GM21447 (cell line): ENCODE measurements around the gene MSH6.

ENCODE experiments used
- ATAC-seq: cut with Tn5 transposase; IDR thresholded peaks from one replicate; pipeline ENCODE4 v1.9.1; 2021; ENCODE audit not compliant: unreplicated experiment

MSH6 gene

DNA sequence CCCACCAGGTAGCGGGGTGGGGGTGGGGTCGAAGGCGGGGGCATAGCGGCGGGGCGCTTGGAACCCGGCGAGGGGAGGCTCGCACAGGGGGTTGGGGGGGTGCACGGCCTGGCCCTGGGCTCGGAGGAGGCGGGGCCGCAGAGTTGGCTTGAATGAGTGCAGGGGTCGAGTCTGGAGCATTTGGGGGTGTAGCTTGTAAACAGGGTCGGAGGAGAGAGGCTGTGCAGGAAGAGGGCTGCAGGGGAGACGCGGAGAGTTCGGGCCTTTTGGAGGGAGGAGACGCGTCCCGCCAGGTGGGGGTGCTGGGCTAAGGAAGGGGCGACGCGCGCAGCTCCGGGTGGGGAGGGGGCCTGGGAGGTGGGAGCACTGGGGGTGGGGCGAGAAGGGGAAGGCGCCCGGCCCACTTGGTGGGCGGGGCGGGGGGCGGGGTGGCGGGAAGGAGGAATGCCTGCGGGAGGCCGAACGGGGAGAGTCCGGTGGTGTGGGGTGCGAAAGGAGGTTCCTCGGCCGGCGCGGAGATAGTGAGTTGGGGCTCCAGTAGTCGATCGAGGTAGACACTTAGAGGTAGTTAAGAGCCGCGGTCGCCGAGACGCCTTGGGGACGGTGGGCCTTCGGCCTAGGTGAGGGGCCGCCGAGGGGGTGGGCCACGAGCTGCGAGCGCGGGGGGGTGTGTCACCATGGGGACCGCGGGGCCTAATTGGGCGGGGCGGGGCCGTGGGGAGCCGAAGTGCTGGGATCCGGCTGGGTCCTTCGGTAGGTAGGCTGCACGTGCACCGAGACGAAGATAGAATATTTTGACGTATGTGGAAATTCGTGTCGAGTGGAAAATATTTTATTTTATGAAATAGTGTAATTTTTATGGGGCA, 774 bp downstream of the MSH6 start:
- ATAC-seq = peak; percentile 32

DNA sequence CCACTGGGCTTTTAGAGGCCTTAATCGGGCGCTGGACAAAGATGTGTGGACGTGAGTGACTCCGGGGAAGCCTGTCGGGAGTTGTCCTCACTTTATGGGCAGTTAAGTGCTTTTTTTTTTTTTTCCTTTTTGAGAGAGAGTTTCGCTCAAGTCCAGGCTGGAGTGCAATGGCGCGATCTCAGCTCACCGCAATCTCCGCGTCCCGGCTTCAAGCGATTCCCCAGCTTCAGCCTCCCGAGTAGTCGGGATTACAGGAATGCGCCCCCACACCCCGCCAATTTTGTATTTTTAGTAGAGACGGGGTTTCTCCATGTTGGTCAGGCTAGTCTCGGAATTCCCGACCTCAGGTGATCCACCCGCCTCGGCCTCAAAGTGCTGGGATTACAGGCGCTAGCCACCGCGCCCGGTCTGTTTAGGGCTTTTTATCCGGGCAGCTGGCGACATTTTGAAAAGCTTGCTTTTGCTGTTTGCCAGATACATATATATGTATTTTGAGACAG, 1.5 kb downstream of the MSH6 start:
- no peak for ATAC-seq

DNA sequence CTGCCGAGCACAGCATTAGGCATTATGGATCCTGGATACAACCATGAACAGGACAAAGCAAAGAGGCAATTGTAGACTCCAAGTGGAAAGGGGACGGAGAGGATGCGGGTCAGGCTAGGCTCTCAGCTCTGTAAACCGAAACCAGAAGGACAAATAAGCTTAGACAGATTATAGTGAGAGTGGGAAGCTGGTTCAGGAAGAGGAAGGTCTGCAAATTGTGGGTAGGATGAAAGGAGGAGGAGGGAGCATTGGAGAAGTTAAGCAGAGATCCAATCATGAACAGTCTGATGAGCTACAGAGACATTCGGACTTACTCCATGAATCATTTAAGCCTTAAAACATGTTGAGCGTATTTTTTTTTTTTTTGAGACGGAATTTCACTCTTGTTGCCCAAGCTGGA, 3.0 kb downstream of the MSH6 start:
- no peak for ATAC-seq

DNA sequence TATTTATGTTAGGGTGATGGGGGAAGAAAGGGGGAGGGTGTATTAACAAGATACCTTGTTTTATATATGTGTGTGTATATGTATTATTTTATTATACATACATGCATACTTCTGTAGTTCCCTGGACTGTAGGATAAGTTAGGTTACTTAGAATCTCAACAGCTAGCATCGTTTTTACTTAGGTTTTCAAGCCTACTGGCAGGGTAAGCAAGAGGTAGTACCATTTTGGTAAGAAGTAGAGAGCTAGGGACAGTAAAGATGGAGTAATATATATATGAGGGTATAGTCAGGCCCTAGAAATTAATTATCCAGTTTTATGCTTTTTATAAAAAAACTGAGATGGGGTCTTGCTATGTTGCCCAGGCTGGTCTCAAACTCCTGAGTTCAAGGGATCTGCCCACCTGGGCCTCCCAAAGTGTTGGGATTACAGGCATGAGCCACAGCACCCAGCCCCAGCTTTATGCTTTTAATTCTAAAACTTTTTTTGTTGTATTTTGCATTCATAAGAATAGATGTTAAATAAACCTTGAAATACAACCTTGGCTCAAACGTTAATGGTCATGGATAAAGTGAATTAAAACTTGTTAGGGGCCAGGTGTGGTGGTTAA, 13.2 kb downstream of the MSH6 start:
- ATAC-seq = no peak

DNA sequence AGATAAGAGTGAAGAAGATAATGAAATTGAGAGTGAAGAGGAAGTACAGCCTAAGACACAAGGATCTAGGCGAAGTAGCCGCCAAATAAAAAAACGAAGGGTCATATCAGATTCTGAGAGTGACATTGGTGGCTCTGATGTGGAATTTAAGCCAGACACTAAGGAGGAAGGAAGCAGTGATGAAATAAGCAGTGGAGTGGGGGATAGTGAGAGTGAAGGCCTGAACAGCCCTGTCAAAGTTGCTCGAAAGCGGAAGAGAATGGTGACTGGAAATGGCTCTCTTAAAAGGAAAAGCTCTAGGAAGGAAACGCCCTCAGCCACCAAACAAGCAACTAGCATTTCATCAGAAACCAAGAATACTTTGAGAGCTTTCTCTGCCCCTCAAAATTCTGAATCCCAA, 15.7 kb downstream of the MSH6 start:
- ATAC-seq = no peak

DNA sequence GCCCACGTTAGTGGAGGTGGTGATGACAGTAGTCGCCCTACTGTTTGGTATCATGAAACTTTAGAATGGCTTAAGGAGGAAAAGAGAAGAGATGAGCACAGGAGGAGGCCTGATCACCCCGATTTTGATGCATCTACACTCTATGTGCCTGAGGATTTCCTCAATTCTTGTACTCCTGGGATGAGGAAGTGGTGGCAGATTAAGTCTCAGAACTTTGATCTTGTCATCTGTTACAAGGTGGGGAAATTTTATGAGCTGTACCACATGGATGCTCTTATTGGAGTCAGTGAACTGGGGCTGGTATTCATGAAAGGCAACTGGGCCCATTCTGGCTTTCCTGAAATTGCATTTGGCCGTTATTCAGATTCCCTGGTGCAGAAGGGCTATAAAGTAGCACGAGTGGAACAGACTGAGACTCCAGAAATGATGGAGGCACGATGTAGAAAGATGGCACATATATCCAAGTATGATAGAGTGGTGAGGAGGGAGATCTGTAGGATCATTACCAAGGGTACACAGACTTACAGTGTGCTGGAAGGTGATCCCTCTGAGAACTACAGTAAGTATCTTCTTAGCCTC, 16.2 kb downstream of the MSH6 start:
- no peak for ATAC-seq

DNA sequence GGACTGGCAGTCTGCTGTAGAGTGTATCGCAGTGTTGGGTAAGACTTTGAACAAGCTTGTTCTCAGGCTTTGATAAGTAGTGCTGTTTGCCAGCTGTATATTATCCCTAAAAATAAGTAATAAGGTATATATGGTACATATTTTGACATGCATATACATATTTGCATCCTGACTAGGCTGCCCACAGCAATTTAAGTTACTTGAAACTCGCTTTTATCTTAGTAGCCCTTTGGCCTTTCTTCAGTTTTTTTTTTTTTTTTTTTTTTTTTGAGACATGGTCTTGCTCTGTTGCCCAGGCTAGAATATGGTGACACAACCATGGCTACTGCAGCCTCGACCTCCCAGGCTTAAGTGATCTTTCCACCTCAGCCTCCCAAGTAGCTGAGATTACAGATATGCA, 18.2 kb downstream of the MSH6 start:
- no peak for ATAC-seq

DNA sequence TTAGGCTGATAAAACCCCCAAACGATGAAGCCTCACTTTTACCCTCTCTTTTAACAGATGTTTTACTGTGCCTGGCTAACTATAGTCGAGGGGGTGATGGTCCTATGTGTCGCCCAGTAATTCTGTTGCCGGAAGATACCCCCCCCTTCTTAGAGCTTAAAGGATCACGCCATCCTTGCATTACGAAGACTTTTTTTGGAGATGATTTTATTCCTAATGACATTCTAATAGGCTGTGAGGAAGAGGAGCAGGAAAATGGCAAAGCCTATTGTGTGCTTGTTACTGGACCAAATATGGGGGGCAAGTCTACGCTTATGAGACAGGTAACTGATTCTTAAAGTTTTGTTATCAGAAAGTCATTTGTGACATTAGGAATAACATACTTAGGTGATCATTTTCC, 20.4 kb downstream of the MSH6 start:
- ATAC-seq = no peak

DNA sequence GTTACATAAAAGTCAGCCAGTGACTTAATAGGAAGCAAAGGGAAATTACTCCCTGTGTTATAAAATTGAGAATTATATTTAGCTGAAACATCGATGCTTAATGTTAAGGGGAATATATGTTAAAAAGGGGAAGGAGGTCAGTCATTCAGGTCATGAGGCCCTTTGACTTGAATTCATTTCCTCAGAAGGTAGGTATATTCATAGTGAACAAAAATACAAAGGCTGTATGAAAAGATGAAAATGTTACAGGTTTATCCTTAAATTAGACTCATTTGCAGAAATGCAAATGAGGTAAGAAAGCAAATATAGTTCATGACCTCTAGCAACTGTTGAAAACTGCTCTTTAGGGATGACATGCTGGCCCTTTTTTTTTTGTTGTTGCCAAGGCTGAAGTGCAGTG, 20.8 kb downstream of the MSH6 start:
- no peak for ATAC-seq

DNA sequence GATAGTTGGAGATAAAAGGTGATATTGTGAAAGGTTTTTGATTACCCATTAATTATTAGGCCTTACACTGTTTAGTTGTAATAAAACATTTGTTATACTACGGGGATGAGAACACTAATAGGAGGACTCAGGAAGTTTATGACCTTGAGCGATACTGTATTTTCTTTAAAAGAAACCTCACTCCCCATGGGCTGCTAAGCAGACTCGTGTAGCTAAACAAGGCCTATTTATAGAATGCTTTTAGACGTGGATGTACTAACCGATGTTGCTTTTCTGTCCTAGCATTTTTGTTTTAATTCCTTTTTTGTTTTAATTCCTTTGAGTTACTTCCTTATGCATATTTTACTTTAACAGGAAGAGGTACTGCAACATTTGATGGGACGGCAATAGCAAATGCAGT, 22.9 kb downstream of the MSH6 start:
- ATAC-seq = no peak

DNA sequence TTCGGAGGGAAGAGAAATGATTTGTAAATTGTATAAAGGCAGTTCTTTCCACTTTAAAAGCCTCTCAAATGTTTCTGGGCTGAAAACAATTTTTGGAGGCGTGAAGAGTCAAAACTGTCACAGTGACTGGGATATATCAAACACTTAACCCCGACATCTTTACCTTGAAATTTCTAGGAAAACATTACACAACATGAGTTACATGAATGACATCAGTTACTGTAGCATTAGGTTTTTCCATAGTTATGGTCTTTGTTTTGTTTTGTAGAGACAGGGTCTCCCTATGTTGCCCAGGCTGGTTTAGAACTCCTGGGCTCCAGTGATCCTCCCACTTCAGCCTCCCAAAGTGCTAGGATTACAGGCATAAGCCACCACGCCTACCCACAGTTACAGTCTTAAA, 25.7 kb downstream of the MSH6 start:
- ATAC-seq = no peak

DNA sequence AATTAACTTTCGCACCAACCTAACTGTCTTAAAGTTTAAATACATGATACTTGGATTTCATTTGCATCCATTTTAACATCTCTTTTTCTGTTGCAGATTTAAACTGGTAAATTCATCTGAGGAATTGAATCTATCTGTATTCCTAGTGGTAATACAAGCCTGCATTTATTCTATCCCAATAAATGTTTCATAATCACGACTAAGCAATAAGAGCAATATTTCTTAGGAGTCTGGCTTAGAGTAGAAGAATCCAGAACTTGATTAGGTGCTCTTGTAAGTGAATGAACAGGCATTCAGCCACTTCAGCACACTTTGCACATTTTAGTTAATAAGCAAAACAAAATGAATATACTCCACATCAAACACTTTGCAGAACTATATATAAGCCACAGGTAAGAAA, 27.0 kb downstream of the MSH6 start:
- no peak for ATAC-seq

DNA sequence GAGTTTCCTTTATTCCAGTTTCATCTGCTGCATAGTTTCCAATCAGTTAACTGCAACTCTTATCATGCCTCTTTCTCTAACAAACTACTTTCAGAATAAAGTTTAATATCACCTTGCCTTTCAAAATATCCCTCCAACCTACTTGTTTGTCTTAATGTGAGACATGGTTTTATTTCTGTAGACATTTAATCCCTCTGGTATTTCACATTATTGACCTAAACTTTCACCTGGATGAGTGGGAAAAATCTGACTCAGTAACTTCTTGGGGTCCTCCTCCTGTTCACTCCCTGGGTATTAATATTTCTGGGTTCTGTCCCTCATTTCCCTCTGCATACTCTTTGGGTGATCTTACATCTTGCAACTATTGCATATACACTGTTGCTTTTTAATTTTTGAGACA, 27.9 kb downstream of the MSH6 start:
- no peak for ATAC-seq

DNA sequence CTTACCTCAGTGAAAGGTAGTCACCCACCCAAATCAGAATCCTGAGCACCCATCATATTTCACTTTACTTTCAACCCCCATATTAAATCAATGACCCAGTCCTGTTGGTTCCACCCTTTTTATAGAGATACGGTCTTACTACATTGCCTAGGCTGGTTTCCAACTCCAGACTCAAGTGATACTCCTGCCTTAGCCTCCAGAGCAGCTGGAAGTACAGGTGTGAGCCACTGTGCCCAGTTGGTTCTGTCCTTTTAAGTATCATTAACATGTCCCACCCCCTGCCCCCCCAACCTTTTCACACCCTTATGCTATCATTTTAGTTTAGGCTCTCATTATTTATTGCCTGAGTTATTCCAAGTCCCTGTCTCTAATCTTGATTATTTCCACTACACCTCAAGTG, 28.7 kb downstream of the MSH6 start:
- ATAC-seq = no peak

DNA sequence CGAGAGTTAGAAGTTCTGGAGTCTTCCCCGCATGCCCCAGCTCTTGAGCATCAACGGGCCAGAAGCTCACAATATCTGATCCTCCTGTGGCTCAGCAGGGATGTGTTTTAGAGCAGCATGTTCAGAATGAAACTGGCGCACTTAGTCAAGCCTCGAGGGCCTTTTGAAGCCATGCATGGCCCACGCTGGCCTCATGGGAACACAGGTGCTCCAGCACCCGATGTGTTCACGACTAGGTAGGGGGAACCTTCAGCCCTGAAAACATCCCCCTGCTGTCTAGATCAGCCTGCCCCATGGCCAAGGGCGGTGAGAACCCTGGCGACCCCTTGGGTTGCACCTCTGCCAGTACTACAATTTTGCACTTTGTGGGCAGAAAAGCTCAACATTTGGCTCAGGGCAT, 32.8 kb downstream of the MSH6 start:
- no peak for ATAC-seq

DNA sequence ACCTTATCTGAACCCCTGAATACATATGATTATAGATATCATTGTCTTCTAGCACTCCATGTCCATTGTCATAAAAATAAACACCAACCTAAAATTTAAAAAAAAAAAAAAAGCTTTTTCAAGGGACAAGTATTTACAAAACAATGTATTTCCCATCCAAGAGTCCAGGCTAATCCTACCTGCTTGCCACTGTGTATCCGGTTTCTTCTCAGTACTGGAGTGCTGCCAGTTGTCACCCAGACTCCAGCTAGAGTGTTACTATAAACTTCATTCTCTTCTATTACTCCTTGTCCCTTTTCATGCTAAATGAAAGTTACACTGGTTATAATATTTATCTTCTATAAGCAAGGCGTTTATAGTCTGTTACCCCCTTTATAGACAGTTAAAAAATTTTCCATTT, 35.8 kb downstream of the MSH6 start:
- ATAC-seq = no peak

DNA sequence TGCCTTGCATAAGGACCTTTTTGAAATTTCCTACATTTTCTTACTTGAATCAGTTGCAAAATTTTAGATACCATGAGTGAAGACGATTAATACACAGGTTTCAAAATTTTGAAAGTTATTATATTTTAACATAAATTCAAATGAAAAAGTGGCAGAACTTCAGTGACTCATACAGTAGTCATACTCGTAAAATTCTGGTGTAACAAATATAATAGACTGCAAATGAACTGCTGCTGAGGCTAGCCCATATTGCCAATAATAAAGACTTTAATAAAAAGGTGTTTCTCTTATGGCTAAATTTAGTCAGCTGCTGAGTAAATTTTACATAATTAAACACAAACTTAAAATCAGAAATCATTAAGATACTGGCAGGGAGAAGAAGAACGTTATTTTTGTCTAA, 36.9 kb downstream of the MSH6 start:
- ATAC-seq = no peak

DNA sequence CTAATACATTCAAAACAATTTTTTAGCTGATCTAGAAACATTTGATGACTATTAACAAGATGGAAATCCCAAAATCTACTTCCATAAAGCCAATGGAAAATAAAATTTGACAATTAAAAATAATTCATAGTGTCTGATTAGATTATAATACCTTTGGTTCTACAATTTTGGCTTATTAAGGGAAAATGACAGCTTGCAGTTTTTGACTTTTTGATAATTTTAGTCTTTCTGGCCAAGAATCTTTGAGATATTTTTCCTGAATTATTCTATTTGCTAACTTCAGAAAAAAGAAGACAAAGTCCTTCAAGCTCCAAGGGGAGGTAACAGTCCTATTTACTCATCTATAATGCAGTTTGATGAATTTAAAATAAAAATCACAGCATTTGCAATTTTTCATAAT, 39.6 kb downstream of the MSH6 start:
- no peak for ATAC-seq

DNA sequence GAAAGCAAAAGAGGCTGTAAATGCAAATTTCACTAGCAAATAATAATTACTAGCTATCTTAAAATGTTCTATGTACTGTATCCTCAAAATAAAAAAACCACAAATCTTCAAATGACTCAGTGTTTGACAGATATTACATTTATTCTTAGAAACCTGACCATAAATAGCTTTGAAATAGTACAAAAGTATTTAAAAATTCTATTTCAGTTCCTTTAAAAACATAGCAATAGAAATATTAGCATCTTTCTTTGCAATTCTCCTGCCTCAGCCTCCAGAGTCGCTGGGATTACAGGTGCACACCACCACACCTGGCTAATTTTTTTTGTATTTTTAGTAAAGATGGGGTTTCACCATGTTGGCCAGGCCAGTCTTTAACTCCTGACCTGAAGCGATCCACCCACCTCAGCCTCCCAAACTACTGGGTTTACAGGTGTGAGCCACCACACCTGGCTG, 50.6 kb downstream of the MSH6 start:
- ATAC-seq = peak; percentile 81

DNA sequence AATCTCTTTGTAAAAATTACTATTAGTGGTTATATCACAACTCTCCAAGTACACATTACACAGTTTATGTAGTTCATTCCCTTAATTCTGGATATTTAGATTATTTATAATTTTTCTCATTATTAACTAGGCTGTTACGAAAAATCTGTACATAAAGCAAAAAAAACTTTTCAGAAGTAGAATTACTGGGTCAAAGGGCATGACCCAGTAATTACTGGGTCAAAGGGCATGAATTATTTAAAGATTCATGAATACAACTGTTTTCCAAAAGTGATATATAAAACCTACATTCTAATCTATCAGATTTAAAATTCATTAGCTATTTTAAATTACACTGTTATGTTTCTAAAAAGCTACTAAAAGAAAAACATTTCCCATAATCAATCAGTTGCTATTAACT, 55.3 kb downstream of the MSH6 start:
- ATAC-seq = no peak

DNA sequence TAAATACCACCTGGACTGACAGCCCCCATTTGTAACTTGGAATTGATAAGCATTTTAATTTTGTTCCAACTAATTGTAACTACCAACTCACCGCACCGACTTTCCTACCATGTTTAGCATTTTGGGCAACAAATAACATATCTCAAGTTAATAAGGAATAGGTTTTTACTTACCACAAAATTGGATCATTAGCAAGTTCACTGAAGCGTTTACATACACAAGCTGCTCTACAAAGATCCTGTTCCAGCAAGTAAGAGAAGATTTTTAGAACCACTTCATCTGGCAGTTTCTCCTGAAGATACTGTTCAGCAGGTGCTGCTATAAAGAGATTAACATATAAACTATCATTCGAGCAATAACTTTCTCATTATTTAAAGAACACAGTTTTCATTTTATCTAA, 55.7 kb downstream of the MSH6 start:
- ATAC-seq = no peak

DNA sequence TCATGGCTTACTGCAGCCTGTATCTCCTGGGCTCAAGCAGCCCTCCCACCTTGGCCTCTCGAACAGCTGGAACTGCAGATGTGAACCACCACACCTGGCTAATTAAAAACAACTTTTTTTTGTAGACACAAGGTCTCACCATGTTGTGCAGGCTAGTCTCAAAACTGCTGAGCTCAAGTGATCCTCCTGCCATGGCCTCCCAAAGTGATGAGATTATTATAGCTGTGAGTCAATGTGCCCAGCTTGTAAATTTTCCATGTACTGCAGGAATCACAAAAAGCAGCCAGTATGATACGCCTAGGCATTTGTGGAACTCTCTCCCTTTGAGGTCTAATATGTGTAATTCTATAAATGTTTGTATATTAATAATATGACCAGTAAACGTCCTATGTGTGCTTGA, 59.9 kb downstream of the MSH6 start:
- ATAC-seq = no peak
